Measurements from ENCODE around the gene BTF3L4.
"Not testable (repeated sequence)": the region's sequence is repeated elsewhere in the genome, so short reads cannot be mapped to it uniquely, and the experiment has no call there.

- TF ChIP-seq MYC (IDR thresholded peaks at IDR 0.05; ENCODE audit: borderline replicate concordance, low read length); CTCF (IDR thresholded peaks at IDR 0.05); RFX5 (IDR thresholded peaks at IDR 0.05); BHLHE40 (IDR thresholded peaks at IDR 0.05; ENCODE audit: low read depth, low read length); EP300 (IDR thresholded peaks at IDR 0.05); RAD21 (conservative IDR thresholded peaks at IDR 0.05 in 1 of 2, IDR thresholded peaks at IDR 0.05 in 1 of 2); ZNF302 (CRISPR knock-in tag; IDR thresholded peaks at IDR 0.05); ZSCAN20 (CRISPR knock-in tag; IDR thresholded peaks at IDR 0.05): not testable (repeated sequence)
These were observed 38.2 kb downstream of the BTF3L4 start for GRCh38 chr1:52094300-52094699.
